MCF 10A (cell line): ENCODE measurements around the gene GIT1. TPM values are rescaled to one million over a fixed set of nuclear protein-coding genes. Genes with fewer than 3 reads are reported as not detected.

ENCODE experiments used
- BruUV-seq: library from RNA; stranded (reverse); fragments of 400-500 nt; replicated peaks from 2 replicates; lab custom pipeline; 2021; lab: Mats Ljungman, UMichigan
- CTCF ChIA-PET: fragments of 300-600 bp; sonication (Branson Sonifier 250); formaldehyde crosslinking; extraction: SDS; loops from one replicate; lab custom pipeline; 2021; ENCODE audit warnings: antibody characterized with exemption, inconsistent platforms; lab: Yijun Ruan, JAX
- POLR2A ChIA-PET: fragments of 300-600, 350-650 bp; sonication (Branson Sonifier 250); formaldehyde crosslinking; extraction: SDS; loops from one replicate; lab custom pipeline; 2020; ENCODE audit warnings: antibody characterized with exemption, inconsistent platforms; lab: Yijun Ruan, JAX
- DNase-seq: peaks from one replicate; pipeline ENCODE4 v3.0.0-alpha.2; 2018; ENCODE audit not compliant: unreplicated experiment
- H3K27ac Mint-ChIP-seq: one replicate; pipeline ENCODE4 v1.8.0; 2022; ENCODE audit warnings: mild to moderate bottlenecking, low read depth, mixed read lengths; ENCODE audit not compliant: unreplicated experiment
- H3K27me3 Mint-ChIP-seq: one replicate; pipeline ENCODE4 v1.8.0; 2022; ENCODE audit warnings: mixed read lengths; ENCODE audit not compliant: insufficient read depth, unreplicated experiment
- H3K36me3 Mint-ChIP-seq: one replicate; pipeline ENCODE4 v1.8.0; 2022; ENCODE audit warnings: mild to moderate bottlenecking, moderate library complexity, mixed read lengths; ENCODE audit not compliant: insufficient read depth, unreplicated experiment
- H3K4me1 Mint-ChIP-seq: one replicate; pipeline ENCODE4 v1.8.0; 2022; ENCODE audit warnings: mixed read lengths; ENCODE audit not compliant: insufficient read depth, unreplicated experiment
- H3K4me3 Mint-ChIP-seq: one replicate; pipeline ENCODE4 v1.8.0; 2022; ENCODE audit warnings: mild to moderate bottlenecking, moderate library complexity, mixed read lengths; ENCODE audit not compliant: unreplicated experiment
- H3K9me3 Mint-ChIP-seq: one replicate; pipeline ENCODE4 v1.8.0; 2022; ENCODE audit warnings: mixed read lengths; ENCODE audit not compliant: unreplicated experiment
- CTCF ChIP-seq: fragments of 200-600 bp; IDR thresholded peaks from one replicate; pipeline ENCODE4 v1.8.0; 2022; ENCODE audit warnings: antibody characterized with exemption, mild to moderate bottlenecking; ENCODE audit not compliant: unreplicated experiment
- intact Hi-C: fragments of 100-400 bp; cut with micrococcal nuclease; formaldehyde crosslinking; loops from 2 replicates; pipeline ENCODE4 v1.14.1; 2022
- total RNA-seq: library from RNA; stranded (reverse); gene quantifications from 2 replicates; pipeline ENCODE4 v1.2.3, GENCODE V29; 2022

Gene GIT1
- total RNA-seq, 1 experiment from 2014 or later, result 49.0 TPM

- no TSS peak for BruUV-seq
- POLR2A ChIA-PET, result interaction anchor here (0.7 to 1.4 kb wide), 2 partner anchors 16 to 100 kb away, joined by 3 to 4 read pairs; no protein-coding TSS in a partner anchor
- intact Hi-C loops, result no loop called here
- Mint-ChIP-seq H3K4me1 (peaks cover 42% of the 10 kb centered on the region), H3K4me3 (no peak overlapping the region), H3K27ac (no peak overlapping the region), H3K27me3 (no peaks in the 10 kb centered on the region), H3K36me3 (peaks cover 23% of the 10 kb centered on the region), H3K9me3 (no peaks in the 10 kb centered on the region)
- no peak for DNase-seq
- CTCF ChIA-PET, result interaction anchor here (0.6 to 1.6 kb wide), 2 partner anchors 11 to 227 kb away, joined by 3 to 5 read pairs; no protein-coding TSS in a partner anchor
- TF ChIP-seq CTCF, result no peak
Measured at GRCh38 chr17:29585080-29585751, 4.2 kb downstream of the GIT1 start.

- Mint-ChIP-seq H3K27me3 (no peaks in the 10 kb centered on the region), H3K9me3 (no peaks in the 10 kb centered on the region), H3K27ac (peak overlapping the region; percentile 84), H3K4me1 (peaks cover 40% of the 10 kb centered on the region), H3K36me3 (peaks cover 24% of the 10 kb centered on the region), H3K4me3 (no peak overlapping the region)
- no TSS peak for BruUV-seq
- ChIA-PET CTCF (interaction anchor here (0.6 to 6.8 kb wide), 5 partner anchors 7 to 437 kb away, joined by 3 to 89 read pairs (median 4); partner anchors contain the start of genes ABHD15, ANKRD13B and TP53I13), POLR2A (interaction anchor here (1.1 to 4.4 kb wide), 3 partner anchors 7 to 17 kb away, joined by 4 to 81 read pairs (median 6); partner anchors contain the start of gene ANKRD13B)
- no peak for TF ChIP-seq CTCF
- no peak for DNase-seq
- intact Hi-C loops, result loop anchor here (5.0 kb wide), 1 partner anchor 508 kb away; no protein-coding TSS in a partner anchor
Measured at GRCh38 chr17:29584452-29585079, 4.9 kb downstream of the GIT1 start.

- no peak for TF ChIP-seq CTCF
- Mint-ChIP-seq H3K9me3 (no peaks in the 10 kb centered on the region), H3K4me3 (no peak overlapping the region), H3K36me3 (peaks cover 32% of the 10 kb centered on the region), H3K27ac (peak overlapping the region; percentile 84), H3K27me3 (no peaks in the 10 kb centered on the region), H3K4me1 (peaks cover 40% of the 10 kb centered on the region)
- intact Hi-C loops, result loop anchor here (5.0 kb wide), 1 partner anchor 509 kb away; no protein-coding TSS in a partner anchor
- DNase-seq, result peak; percentile 83
- ChIA-PET CTCF (interaction anchor here (0.6 to 6.8 kb wide), 7 partner anchors 8 to 436 kb away, joined by 3 to 89 read pairs (median 4); partner anchors contain the start of genes ABHD15, ANKRD13B and TP53I13), POLR2A (interaction anchor here (1.1 to 4.4 kb wide), 4 partner anchors 8 to 347 kb away, joined by 4 to 81 read pairs (median 7); partner anchors contain the start of genes ANKRD13B and SSH2)
- no TSS peak for BruUV-seq
Measured at GRCh38 chr17:29583324-29584248, 5.9 kb downstream of the GIT1 start.
